NCI-H345 treated with DMSO at 0.1 percent for 48 hours (cell line): ENCODE results near the gene HRCT1.

Source experiments
- DNase-seq: peaks from one replicate; lab custom pipeline; 2025; ENCODE audit not compliant: unreplicated experiment; lab: John Stamatoyannopoulos, UW

The HRCT1 gene

GRCh38 chr9:35940458-35941407 is 34.7 kb downstream of the HRCT1 start:
- no peak for DNase-seq

- DNase-seq = no peak
Observed at GRCh38 chr9:35942286-35942685, 36.3 kb downstream of the HRCT1 start.

- no peak for DNase-seq
Observed at GRCh38 chr9:35944173-35944572, 38.2 kb downstream of the HRCT1 start.

GRCh38 chr9:35944841-35945240 is 38.8 kb downstream of the HRCT1 start:
- no peak for DNase-seq

GRCh38 chr9:35945341-35946018 is 39.5 kb downstream of the HRCT1 start:
- peak; percentile 10 for DNase-seq

GRCh38 chr9:35948451-35948850 is 42.4 kb downstream of the HRCT1 start:
- DNase-seq = no peak

GRCh38 chr9:35948901-35949318 is 42.9 kb downstream of the HRCT1 start:
- no peak for DNase-seq

- no peak for DNase-seq
Observed at GRCh38 chr9:35951736-35952135, 45.7 kb downstream of the HRCT1 start.

GRCh38 chr9:35952526-35953191 is 46.7 kb downstream of the HRCT1 start:
- DNase-seq = no peak

- peak; percentile 84 for DNase-seq
Observed at GRCh38 chr9:35954942-35955546, 49.0 kb downstream of the HRCT1 start.

- no peak for DNase-seq
Observed at GRCh38 chr9:35956651-35957050, 50.6 kb downstream of the HRCT1 start.
